Measurements from ENCODE around the gene MYLK3.
"Not testable (repeated sequence)": the region's sequence is repeated elsewhere in the genome, so short reads cannot be mapped to it uniquely, and the experiment has no call there.

Gene MYLK3

DNA sequence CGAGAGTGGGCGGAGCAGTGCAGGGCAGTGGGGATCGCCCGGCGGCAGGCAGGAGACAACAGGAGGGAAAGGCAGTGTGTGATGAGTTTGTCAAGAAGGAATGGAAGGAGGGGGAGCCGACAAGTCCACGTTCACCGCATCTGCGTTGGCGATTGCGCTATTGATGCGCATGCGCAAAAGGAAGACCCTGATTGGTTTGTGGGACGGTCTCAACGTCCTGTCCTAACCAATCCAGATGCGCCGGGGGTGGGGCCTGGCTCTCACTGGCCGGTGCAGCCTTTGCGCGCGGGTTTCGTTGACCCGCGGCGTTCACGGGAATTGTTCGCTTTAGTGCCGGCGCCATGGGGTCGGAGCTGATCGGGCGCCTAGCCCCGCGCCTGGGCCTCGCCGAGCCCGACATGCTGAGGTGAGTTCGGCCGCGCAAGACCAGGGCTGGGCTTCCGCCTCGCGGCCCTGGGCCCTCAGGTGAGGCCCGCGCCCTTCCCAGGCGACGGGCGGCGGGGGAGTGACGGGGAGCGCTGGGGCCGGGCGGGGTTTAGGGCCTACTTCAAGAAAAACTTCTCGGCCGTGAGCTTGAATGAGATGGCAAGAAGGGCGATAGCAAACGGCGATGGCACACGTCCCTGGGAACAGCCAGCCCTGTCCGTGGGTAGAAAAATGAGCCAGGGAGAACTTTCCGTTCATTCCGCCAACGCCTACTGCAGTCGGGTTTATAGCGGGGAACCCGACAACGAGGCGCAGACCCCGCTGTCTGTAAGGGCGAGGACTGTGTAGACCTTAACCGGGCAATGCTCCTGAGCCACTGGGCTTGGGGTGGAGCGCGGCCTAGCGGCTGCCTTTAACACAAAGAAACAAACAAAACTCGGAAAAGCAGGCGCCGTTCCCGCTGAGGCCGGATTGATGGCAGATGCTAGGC lies 58.5 kb downstream of the MYLK3 start, which contains the start of gene ORC6:
Gene ORC6, plus strand, starts transcription at position 295 of the 916 bp plus-strand sequence. Its CDS starts 47 bp downstream, at position 342.
- peak; percentile 83 to 86 for ATAC-seq

DNA sequence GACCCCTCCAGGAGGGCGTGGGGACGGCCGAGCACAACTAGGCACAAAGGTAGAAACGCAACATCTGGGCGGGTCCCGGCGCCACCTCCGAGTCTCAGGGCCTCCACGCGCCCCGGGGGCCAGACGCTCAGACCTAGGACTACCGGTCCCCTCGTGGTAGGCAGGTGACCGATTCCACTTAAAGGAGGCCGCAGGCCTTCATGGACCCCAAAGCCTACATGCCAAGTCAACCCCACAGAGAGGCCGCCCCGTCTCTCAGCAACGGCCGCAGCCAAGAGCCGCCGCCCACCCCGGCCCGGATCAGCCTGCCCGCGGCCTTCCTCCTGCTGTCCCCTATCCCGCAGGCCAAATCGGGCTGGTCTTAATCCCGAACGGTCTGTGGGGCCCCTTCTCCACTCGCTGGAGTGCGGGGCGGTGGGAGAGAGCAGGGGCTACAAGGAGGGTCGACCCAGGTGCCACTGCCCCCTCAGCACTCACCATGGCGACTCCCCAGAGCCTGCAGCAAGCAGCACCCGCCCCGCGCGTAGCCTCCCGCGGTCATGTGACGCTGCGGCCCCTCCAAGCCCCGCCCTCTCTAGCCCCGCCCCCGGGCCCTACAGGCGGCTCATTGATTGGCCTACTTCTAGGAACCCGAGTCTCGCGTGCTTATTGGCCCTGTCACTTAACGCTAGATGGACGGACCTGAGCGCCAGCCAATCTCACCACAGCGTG lies 59.3 kb downstream of the MYLK3 start, which contains the start of gene VPS35:
Gene VPS35, minus strand, starts transcription at position 525 of the 711 bp plus-strand sequence. Its CDS starts 45 bp downstream, at position 480.
- peak; percentile 91 to 92 for ATAC-seq

- no peak for ATAC-seq
Observed at GRCh38 chr16:46688101-46688653, 60.0 kb downstream of the MYLK3 start.

GRCh38 chr16:46687486-46687885 lies 60.7 kb downstream of the MYLK3 start:
- no peak for ATAC-seq

DNA sequence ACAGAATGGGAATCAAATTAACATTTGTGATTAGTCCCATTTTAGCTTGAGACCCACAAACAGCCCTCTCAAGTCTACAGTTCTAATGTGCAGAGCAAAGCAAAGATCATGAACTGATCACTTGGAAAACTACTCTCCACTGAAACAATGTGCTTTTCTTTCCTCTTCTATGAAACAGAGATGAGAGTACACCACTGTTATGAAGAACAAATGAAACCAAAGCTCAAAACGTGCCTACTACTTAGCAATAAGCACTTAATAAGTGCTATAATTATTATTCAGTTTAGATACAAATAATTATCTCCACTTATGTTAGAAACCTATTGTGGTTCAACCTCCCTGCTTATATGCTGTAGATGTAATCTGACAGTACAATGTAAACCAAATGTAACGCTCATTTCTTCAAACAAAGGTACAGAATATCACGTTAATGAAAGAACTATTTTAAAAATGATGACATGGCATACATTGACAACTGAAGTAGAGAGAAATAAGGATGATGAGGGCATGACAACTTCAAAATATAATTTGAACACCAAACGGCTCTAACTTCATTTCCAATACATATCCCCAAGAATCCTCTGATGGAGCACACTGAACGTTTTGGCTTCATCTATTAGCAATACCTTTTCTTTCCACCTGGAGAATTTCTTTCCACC lies 61.2 kb downstream of the MYLK3 start:
- no peak for ATAC-seq

GRCh38 chr16:46681867-46682266 lies 66.3 kb downstream of the MYLK3 start:
- ATAC-seq: not testable (repeated sequence)

DNA sequence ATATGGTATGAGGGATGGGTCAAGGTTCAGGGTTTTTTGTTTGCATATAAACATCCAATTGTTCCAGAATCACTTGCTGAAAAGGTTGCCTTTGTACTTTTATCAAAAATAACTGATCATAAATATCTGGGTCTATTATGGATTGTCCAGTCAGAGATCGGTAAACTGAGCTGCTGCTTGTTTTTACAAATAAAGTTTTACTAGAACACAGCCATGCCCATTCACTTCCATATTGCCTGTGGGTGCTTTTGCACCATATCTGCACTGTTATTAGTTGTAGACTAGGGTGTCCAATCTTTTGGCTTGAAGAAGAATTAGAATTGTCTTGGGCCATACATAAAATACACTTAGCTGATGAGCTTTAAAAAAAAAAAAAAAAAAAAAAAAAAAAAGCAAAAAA lies 70.2 kb downstream of the MYLK3 start:
- not testable (repeated sequence) for ATAC-seq

- ATAC-seq: peak; percentile 72 to 84
Observed at GRCh38 chr16:46673320-46674013, 74.7 kb downstream of the MYLK3 start.

- no peak for ATAC-seq
Observed at GRCh38 chr16:46662123-46662522, 86.0 kb downstream of the MYLK3 start.

DNA sequence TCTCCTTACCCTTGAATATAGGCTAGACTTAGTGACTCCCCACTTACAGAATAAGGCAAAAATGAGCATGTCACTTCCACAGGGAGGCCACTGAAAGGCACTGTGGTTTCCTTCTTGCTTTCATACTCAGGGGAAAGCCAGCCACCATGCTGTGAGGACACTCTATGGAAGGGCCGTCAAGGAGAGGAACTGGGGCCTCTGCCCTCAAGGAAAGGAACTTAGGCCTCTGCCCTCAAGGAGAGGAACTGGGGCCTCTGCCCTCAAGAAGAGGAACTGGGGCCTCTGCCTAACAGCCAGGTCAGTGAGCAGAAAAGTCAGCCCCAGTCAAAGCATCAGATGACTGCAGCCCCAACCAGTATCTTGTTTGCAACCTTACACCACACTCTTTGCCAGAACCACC lies 89.2 kb downstream of the MYLK3 start:
- peak; percentile 67 for ATAC-seq

Data from activated CD4-positive, CD25-positive, alpha-beta regulatory T cell treated with anti-CD3 and anti-CD28 coated beads, Interleukin-2, amount 50 U/mL, for 24 hours (primary cell).